Osteocyte (in vitro differentiated cells): ENCODE data around the gene DIPK1C. TPM values are rescaled to one million over a fixed set of nuclear protein-coding genes. Genes with fewer than 3 reads are reported as not detected.

Source experiments
- DNase-seq: peaks from one replicate; pipeline ENCODE4 v3.0.0; 2021; ENCODE audit warnings: mixed read lengths; ENCODE audit not compliant: unreplicated experiment; ENCODE audit errors: extremely low spot score
- H3K27ac Mint-ChIP-seq: one replicate; pipeline ENCODE4 v1.8.0; 2021; ENCODE audit warnings: mild to moderate bottlenecking, mixed read lengths; ENCODE audit not compliant: unreplicated experiment
- H3K27me3 Mint-ChIP-seq: one replicate; pipeline ENCODE4 v1.8.0; 2021; ENCODE audit warnings: mixed read lengths; ENCODE audit not compliant: unreplicated experiment
- H3K36me3 Mint-ChIP-seq: one replicate; pipeline ENCODE4 v1.8.0; 2021; ENCODE audit warnings: mixed read lengths; ENCODE audit not compliant: unreplicated experiment
- H3K4me1 Mint-ChIP-seq: one replicate; pipeline ENCODE4 v1.8.0; 2021; ENCODE audit warnings: mixed read lengths; ENCODE audit not compliant: unreplicated experiment
- H3K4me3 Mint-ChIP-seq: one replicate; pipeline ENCODE4 v1.8.0; 2021; ENCODE audit warnings: mild to moderate bottlenecking, moderate library complexity, mixed read lengths; ENCODE audit not compliant: unreplicated experiment
- H3K9me3 Mint-ChIP-seq: one replicate; pipeline ENCODE4 v1.8.0; 2021; ENCODE audit warnings: mixed read lengths; ENCODE audit not compliant: unreplicated experiment
- total RNA-seq: library from RNA; stranded (reverse); gene quantifications from 2 replicates; pipeline ENCODE4 v1.2.1, GENCODE V29; 2021
- TF ChIP-seq, protein P1 (sequence below): fragments of 200-600 bp; sonication (generic); IDR thresholded peaks from 2 replicates; pipeline ENCODE4 v1.5.0; 2021; ENCODE audit warnings: antibody characterized with exemption, mild to moderate bottlenecking, moderate library complexity

Gene DIPK1C
- total RNA-seq, 1 donor from 2014 or later, result not detected

DNA sequence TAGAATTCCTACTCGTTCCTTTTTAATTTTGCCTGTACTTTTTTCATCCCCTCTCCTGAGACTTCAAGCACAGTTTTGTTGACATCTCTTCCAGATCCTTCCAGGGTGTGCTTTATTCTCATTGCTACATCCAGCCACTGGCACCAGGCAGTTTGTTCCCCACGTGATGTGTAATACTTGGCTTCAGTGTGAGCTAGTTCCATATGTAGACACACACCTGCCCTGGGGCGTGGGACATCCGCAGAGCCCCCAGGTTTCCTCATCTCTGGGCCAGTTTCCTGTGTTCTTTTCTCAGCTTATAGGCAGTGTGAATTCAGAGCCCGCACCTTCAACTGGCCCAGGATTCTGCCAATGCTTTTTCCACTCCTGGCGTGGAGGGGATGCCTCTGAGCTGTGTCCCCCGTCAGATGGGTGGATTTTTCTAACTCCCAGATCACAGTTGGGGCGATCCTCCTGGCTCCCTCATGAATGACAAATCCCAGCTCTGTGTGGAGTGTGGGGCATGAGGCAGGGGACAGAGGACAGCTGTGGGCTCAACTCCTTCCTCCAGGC, 46.6 kb downstream of the DIPK1C start:
- Mint-ChIP-seq H3K9me3 (no peaks in the 10 kb centered on the region), H3K27ac (no peak overlapping the region), H3K36me3 (no peaks in the 10 kb centered on the region), H3K4me1 (no peaks in the 10 kb centered on the region), H3K27me3 (peaks cover 4% of the 10 kb centered on the region), H3K4me3 (no peak overlapping the region)
- no peak for DNase-seq
- TF ChIP-seq, protein P1, sequence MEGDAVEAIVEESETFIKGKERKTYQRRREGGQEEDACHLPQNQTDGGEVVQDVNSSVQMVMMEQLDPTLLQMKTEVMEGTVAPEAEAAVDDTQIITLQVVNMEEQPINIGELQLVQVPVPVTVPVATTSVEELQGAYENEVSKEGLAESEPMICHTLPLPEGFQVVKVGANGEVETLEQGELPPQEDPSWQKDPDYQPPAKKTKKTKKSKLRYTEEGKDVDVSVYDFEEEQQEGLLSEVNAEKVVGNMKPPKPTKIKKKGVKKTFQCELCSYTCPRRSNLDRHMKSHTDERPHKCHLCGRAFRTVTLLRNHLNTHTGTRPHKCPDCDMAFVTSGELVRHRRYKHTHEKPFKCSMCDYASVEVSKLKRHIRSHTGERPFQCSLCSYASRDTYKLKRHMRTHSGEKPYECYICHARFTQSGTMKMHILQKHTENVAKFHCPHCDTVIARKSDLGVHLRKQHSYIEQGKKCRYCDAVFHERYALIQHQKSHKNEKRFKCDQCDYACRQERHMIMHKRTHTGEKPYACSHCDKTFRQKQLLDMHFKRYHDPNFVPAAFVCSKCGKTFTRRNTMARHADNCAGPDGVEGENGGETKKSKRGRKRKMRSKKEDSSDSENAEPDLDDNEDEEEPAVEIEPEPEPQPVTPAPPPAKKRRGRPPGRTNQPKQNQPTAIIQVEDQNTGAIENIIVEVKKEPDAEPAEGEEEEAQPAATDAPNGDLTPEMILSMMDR, result no peak

DNA sequence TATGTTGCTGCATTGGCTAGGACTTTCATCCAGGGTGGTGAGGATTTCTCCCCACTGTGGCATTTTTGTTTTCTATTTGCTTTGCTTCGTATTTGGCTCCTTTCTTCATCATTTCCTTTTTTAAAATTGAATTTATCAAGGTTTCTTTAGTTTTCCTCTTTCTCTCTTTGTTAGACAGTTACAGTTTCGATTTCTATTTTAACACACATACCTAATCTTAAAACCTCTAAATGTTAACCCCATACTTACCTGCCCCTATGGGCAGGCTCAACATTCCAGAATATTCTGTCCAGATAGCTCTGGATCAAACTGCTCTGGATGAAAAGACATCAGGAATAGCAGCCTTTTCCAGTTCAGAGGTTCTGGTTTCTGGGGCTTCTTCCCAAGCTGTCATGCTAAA, 49.2 kb downstream of the DIPK1C start:
- Mint-ChIP-seq H3K4me3 (no peak overlapping the region), H3K27me3 (no peaks in the 10 kb centered on the region), H3K9me3 (no peaks in the 10 kb centered on the region), H3K4me1 (no peaks in the 10 kb centered on the region), H3K36me3 (no peaks in the 10 kb centered on the region), H3K27ac (no peak overlapping the region)
- no peak for DNase-seq
- TF ChIP-seq, protein P1, result no peak

DNA sequence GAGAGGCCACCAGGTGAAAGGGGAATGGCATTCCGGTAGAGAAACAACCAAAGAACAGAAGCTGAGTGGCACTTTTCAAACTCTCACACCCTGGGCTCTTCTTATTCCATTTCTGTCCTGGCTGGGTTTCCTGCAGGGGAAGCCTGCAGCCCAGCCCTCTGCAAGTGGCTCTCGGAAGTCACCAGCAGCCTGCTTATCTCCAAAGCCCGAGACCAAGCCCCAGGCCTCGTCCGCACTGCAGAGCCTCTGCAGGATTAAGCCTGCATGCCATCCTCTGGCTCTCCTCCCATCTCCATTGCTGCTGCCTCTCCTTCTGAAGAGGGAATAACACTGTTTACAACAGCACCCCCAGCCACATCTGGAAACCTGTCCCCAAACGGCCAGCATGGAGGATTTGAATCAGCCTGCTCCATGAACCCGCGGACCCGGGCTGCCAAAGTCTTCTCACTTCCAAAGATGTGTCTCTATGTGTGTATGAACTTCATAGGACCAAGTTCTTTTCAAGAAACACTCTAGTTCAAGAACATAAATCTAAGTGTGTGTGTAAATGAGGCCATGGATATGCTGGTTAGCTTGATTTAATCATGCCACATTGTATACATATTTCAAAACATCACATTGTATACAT, 54.2 kb downstream of the DIPK1C start:
- Mint-ChIP-seq H3K4me1 (no peaks in the 10 kb centered on the region), H3K36me3 (no peaks in the 10 kb centered on the region), H3K9me3 (no peaks in the 10 kb centered on the region), H3K27me3 (no peaks in the 10 kb centered on the region), H3K4me3 (no peak overlapping the region), H3K27ac (no peak overlapping the region)
- TF ChIP-seq, protein P1, result no peak
- DNase-seq, result no peak

DNA sequence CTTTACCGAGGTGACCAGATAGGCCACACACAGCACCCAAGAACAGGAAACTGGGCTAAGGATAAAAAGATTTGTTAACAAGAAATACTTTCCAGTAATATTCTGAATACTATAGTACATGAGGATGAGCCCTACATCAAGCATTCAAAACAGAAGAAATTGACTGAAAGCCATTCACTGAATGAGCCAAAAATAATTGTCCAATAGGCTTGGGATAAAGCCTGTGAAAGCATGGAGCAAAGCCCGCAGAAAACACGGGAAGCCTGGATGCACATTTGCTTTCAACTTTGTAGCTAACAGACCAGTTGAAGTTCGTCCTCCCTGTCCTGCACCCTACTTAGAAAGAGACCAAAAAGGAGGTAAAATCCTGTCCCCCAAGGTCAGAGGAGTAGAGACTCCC, 56.3 kb downstream of the DIPK1C start:
- Mint-ChIP-seq H3K36me3 (no peaks in the 10 kb centered on the region), H3K4me3 (no peak overlapping the region), H3K4me1 (peaks cover 2% of the 10 kb centered on the region), H3K27me3 (no peaks in the 10 kb centered on the region), H3K9me3 (no peaks in the 10 kb centered on the region), H3K27ac (no peak overlapping the region)
- no peak for DNase-seq
- TF ChIP-seq, protein P1, result no peak

DNA sequence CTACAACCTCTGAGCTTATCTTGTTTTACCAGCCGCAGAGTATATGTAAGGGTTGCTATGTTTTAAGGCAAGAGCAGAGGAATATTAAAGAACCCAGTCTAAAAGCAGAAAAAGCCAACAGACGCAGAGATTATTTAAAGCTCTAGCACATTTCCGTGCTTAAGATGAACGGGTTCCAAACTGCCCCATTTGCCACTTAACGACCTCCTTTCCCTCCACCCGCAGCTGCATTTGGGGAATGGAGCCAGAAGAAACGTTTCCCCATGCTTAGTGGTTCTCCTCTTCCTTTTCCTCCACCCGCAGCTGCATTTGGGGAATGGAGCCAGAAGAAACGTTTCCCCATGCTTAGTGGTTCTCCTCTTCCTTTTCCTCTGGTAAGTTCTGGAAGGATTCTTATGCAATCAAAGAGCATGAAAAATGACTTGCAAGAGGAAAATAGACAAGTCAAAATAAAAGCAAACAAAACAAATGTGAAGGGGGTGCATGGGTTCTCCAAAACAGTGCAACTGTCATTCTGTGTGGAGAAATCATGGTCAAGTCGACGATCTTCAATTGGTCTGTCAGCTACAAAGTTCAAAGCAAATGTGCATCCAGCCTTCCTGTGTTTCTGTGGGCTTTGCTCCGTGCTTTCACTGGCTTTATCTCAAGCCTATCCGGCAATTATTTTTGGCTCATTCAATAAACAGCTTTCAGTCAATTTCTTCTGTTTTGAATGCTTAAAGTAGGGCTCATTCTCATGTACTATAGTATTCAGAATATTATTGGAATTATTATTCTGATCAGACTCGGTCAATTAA, 57.8 kb downstream of the DIPK1C start:
- Mint-ChIP-seq H3K4me3 (no peak overlapping the region), H3K27ac (no peak overlapping the region), H3K9me3 (no peaks in the 10 kb centered on the region), H3K27me3 (no peaks in the 10 kb centered on the region), H3K36me3 (no peaks in the 10 kb centered on the region), H3K4me1 (peaks cover 3% of the 10 kb centered on the region)
- no peak for DNase-seq
- TF ChIP-seq, protein P1, result no peak
